GM12878 (cell line): ENCODE measurements around the gene CLDN19. TPM values are rescaled to one million over a fixed set of nuclear protein-coding genes. Genes with fewer than 3 reads are reported as not detected.

Experiments
- ATAC-seq: fragments of 200-7000 bp; cut with Tn5 transposase; 3 replicates; pipeline ENCODE4 v1.9.1; 2020; ENCODE audit warnings: mild to moderate bottlenecking, moderate library complexity
- BruUV-seq: library from RNA; stranded (reverse); fragments of 400-500 nt; replicated peaks from 2 replicates; lab custom pipeline; 2021; lab: Mats Ljungman, UMichigan
- CTCF ChIA-PET: fragments of 300-600 bp; sonication (Branson Sonifier 250); formaldehyde crosslinking; extraction: SDS; loops from one replicate; lab custom pipeline; 2021; ENCODE audit warnings: inconsistent platforms; lab: Yijun Ruan, JAX
- POLR2A ChIA-PET: fragments of 350-600 bp; formaldehyde crosslinking; extraction: SDS; loops from one replicate; lab custom pipeline; 2021; ENCODE audit warnings: inconsistent platforms; lab: Charles Lee
- RAD21 ChIA-PET: fragments of 300-600 bp; sonication (Branson Sonifier 250); formaldehyde crosslinking; loops from one replicate; lab custom pipeline; 2023; ENCODE audit warnings: antibody characterized with exemption; ENCODE audit not compliant: unreplicated experiment; lab: Charles Lee
- SMC1A ChIA-PET: fragments of 300-600 bp; sonication (Branson Sonifier 250); formaldehyde crosslinking; loops from one replicate; lab custom pipeline; 2023; ENCODE audit not compliant: unreplicated experiment, uncharacterized antibody; lab: Charles Lee
- DNase-seq: peaks from one replicate; pipeline ENCODE4 v3.0.0-alpha.2; 2011; ENCODE audit warnings: low read depth, low spot score
- FAIRE-seq: peaks from 3 replicates; lab custom pipeline; 2011; peaks lifted over from hg19 to GRCh38; lab: Jason Lieb, UNC
- H2AFZ ChIP-seq: 2 replicates; pipeline ENCODE4 v1.6.0; 2011; ENCODE audit warnings: low read depth, low read length, control low read depth; ENCODE audit not compliant: control insufficient read depth
- H3K27ac ChIP-seq: 2 replicates; pipeline ENCODE4 v1.5.1; 2011; ENCODE audit warnings: control low read depth; ENCODE audit not compliant: control insufficient read depth, insufficient read depth
- H3K27me3 ChIP-seq, 2 experiments: replicated peaks in 1 of 2; 2 replicates each; pipeline versions ENCODE4 v1.6.0 to v1.6.1; 2011; ENCODE audit warnings: low read length in 1 of 2; ENCODE audit not compliant: control insufficient read depth in 2 of 2, insufficient read depth in 2 of 2
- H3K36me3 ChIP-seq, 2 experiments: 2 replicates each; pipeline ENCODE4 v1.5.1; 2011; ENCODE audit warnings: low read length in 1 of 2; ENCODE audit not compliant: control insufficient read depth in 2 of 2, insufficient read depth in 2 of 2
- H3K4me1 ChIP-seq: 2 replicates; pipeline ENCODE4 v1.6.1; 2011; ENCODE audit warnings: mild to moderate bottlenecking, low read length, moderate library complexity, mixed read lengths; ENCODE audit not compliant: control insufficient read depth, insufficient read depth
- H3K4me2 ChIP-seq: 2 replicates; pipeline ENCODE4 v1.6.0; 2011; ENCODE audit warnings: control low read depth; ENCODE audit not compliant: control insufficient read depth, insufficient read depth
- H3K4me3 ChIP-seq: fragments of 200-600 bp; sonication (generic); 2 replicates; pipeline ENCODE4 v1.5.1; 2016
- H3K79me2 ChIP-seq: 2 replicates; pipeline ENCODE4 v1.6.0; 2011; ENCODE audit warnings: low read length; ENCODE audit not compliant: control insufficient read depth, insufficient read depth
- H3K9ac ChIP-seq: 2 replicates; pipeline ENCODE4 v1.8.0; 2011; ENCODE audit warnings: low read length, control low read depth, mixed read lengths; ENCODE audit not compliant: control insufficient read depth, insufficient read depth
- H3K9me3 ChIP-seq: replicated peaks from 3 replicates; pipeline ENCODE4 v1.5.1; 2011; ENCODE audit warnings: mild to moderate bottlenecking, low read length; ENCODE audit not compliant: control insufficient read depth, insufficient read depth
- H4K20me1 ChIP-seq: 2 replicates; pipeline ENCODE4 v1.6.0; 2011; ENCODE audit not compliant: control insufficient read depth, insufficient read depth
- BHLHE40 ChIP-seq, 2 experiments: fragments of 450-650 bp in 1 of 2; IDR thresholded peaks; 2 replicates each; pipeline ENCODE4 v1.6.1; 2011 to 2017; ENCODE audit warnings: low read depth in 2 of 2, borderline replicate concordance in 1 of 2, improper control_type of control experiment in 1 of 2, low read length in 1 of 2, mild to moderate bottlenecking in 1 of 2
- BMI1 ChIP-seq: fragments of 450-650 bp; IDR thresholded peaks from 2 replicates; pipeline ENCODE4 v1.6.1; 2016; ENCODE audit warnings: mild to moderate bottlenecking, moderate library complexity, borderline replicate concordance
- CBFB ChIP-seq: IDR thresholded peaks from 2 replicates; pipeline ENCODE4 v1.6.1; 2016; ENCODE audit warnings: antibody characterized with exemption, low read depth
- CBX3 ChIP-seq: fragments of 200-600 bp; sonication (generic); IDR thresholded peaks from 2 replicates; pipeline ENCODE4 v1.6.1; 2016; ENCODE audit warnings: low read depth, borderline replicate concordance
- CBX5 ChIP-seq: sonication (generic); IDR thresholded peaks from 2 replicates; pipeline ENCODE4 v1.6.1; 2016; ENCODE audit warnings: low read depth, moderate library complexity, mild to moderate bottlenecking, inconsistent platforms
- GATAD2B ChIP-seq: fragments of 450-650 bp; conservative IDR thresholded peaks from 2 replicates; pipeline ENCODE4 v1.6.1; 2017; ENCODE audit warnings: low read depth, mild to moderate bottlenecking, moderate library complexity
- MEF2B ChIP-seq: fragments of 450-650 bp; IDR thresholded peaks from 2 replicates; pipeline ENCODE4 v1.6.1; 2018; ENCODE audit warnings: mild to moderate bottlenecking, moderate library complexity; ENCODE audit not compliant: partially characterized antibody, poor library complexity, severe bottlenecking
- MTA2 ChIP-seq: fragments of 450-650 bp; IDR thresholded peaks from 2 replicates; pipeline ENCODE4 v1.6.1; 2016; ENCODE audit warnings: low read depth, mild to moderate bottlenecking, moderate library complexity
- RAD51 ChIP-seq: fragments of 450-650 bp; IDR thresholded peaks from 2 replicates; pipeline ENCODE4 v1.6.1; 2016; ENCODE audit warnings: moderate library complexity, mild to moderate bottlenecking, inconsistent platforms
- TCF7 ChIP-seq: IDR thresholded peaks from 2 replicates; pipeline ENCODE4 v1.6.1; 2014; ENCODE audit warnings: antibody characterized with exemption, borderline replicate concordance
- ZZZ3 ChIP-seq: IDR thresholded peaks from 2 replicates; pipeline ENCODE4 v1.6.1; 2011; ENCODE audit warnings: low read depth; ENCODE audit not compliant: control insufficient read depth, insufficient read length
- WGBS: methylation state at CpG from one replicate; pipeline ENCODE4 v1.1.6; 2016; ENCODE audit warnings: low lambda C conversion rate; ENCODE audit not compliant: insufficient replicate concordance, insufficient coverage; ENCODE audit errors: missing lambda C conversion rate; 5-methylcytosine and 5-hydroxymethylcytosine counted together
- in situ Hi-C: fragments of 300-500 bp; cut with MboI; formaldehyde crosslinking; loops from 9 replicates; pipeline ENCODE4 v1.14.3; 2018; ENCODE audit warnings: mixed read lengths
- intact Hi-C: fragments of 100-400 bp; cut with micrococcal nuclease; formaldehyde crosslinking; loops from one replicate; pipeline ENCODE4 v1.14.2; 2022; ENCODE audit not compliant: unreplicated experiment
- polyA plus RNA-seq, 11 experiments: library from polyadenylated mRNA; depleted of rRNA in 4 of 11; unstranded in 6 of 11; stranded (reverse) in 5 of 11; fragments of >200 nt; fragmentation: Nextera tagmentation in 4 of 11; fragmentation: Illumina TruSeq in 1 of 11; extraction: Ambion mirVana in 4 of 11; extraction: Trizol in 1 of 11; gene quantifications; 1 replicate in 1 of 11; 2 replicates in 10 of 11; pipeline versions ENCODE4 v1.2.1 to v1.2.3, GENCODE V29; 2011 to 2016; ENCODE audit warnings: inconsistent platforms in 2 of 11, missing spikeins in 2 of 11, low read depth in 1 of 11
- total RNA-seq, 4 experiments: library from RNA; depleted of rRNA in 3 of 4; stranded (reverse); fragments of >200 nt in 3 of 4; fragmentation: Illumina TruSeq in 1 of 4; extraction: Trizol in 1 of 4; gene quantifications; 2 replicates each; pipeline versions ENCODE4 v1.2.1 to v1.2.3, GENCODE V29; 2013 to 2021
- TF ChIP-seq, protein P1 (sequence below): IDR thresholded peaks from 2 replicates; pipeline ENCODE4 v1.6.1; 2011; ENCODE audit warnings: low read depth, mild to moderate bottlenecking, low read length, moderate library complexity, borderline replicate concordance; ENCODE audit errors: extremely low read depth
- TF ChIP-seq, protein P2 (sequence below): fragments of 450-650 bp; IDR thresholded peaks from 2 replicates; pipeline ENCODE4 v1.6.1; 2017; ENCODE audit warnings: mild to moderate bottlenecking, moderate library complexity
- TF ChIP-seq, protein P3 (sequence below): fragments of 450-650 bp; IDR thresholded peaks from 2 replicates; pipeline ENCODE4 v1.6.1; 2018; ENCODE audit warnings: mild to moderate bottlenecking, low read depth, moderate library complexity; ENCODE audit not compliant: partially characterized antibody
- TF ChIP-seq, protein P4 (sequence below): IDR thresholded peaks from 2 replicates; pipeline ENCODE4 v1.6.1; 2012; ENCODE audit warnings: low read depth, low read length, improper control_type of control experiment

Gene CLDN19
- total and polyA plus RNA-seq, 10 of the 15 experiments (the other 5 are each of a cell fraction or from before 2014, with no cell fraction given), result not detected

DNA sequence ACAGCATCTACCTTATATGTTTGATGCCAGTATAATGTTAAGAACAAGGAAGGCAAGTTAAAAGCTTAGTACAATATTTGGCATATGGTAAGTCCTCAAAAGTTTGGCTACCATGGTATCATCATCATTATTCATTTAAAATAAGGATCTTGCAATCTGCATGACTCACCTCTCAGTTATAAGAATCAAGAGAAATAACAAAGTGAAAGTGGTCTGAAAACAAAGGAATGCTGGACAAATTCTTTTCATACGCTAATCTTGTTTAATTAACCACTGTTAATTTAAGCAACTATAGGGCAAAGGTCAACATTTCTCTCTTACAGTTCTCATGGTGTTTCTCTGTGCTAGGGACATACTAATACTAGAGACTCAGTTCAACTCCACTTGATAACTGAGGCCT, 13.0 kb upstream of the CLDN19 start:
- SMC1A ChIA-PET, result no interaction called here
- peaks cover 13 to 22% of the 10 kb centered on the region in 2 experiments; a peak in 3 of 4 replicates for H3K36me3 ChIP-seq
- no TSS peak for BruUV-seq
- TF ChIP-seq, protein P1, sequence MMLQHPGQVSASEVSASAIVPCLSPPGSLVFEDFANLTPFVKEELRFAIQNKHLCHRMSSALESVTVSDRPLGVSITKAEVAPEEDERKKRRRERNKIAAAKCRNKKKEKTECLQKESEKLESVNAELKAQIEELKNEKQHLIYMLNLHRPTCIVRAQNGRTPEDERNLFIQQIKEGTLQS, result no peak
- TF ChIP-seq TCF7, result no peak
- TF ChIP-seq BHLHE40 (IDR thresholded peaks at IDR 0.05; ENCODE audit: borderline replicate concordance in 1 of 2, low read depth in 2 of 2, low read length in 1 of 2), result no peak
- TF ChIP-seq RAD51, result no peak
- TF ChIP-seq MEF2B, result no peak
- TF ChIP-seq MTA2, result no peak
- TF ChIP-seq, protein P2, sequence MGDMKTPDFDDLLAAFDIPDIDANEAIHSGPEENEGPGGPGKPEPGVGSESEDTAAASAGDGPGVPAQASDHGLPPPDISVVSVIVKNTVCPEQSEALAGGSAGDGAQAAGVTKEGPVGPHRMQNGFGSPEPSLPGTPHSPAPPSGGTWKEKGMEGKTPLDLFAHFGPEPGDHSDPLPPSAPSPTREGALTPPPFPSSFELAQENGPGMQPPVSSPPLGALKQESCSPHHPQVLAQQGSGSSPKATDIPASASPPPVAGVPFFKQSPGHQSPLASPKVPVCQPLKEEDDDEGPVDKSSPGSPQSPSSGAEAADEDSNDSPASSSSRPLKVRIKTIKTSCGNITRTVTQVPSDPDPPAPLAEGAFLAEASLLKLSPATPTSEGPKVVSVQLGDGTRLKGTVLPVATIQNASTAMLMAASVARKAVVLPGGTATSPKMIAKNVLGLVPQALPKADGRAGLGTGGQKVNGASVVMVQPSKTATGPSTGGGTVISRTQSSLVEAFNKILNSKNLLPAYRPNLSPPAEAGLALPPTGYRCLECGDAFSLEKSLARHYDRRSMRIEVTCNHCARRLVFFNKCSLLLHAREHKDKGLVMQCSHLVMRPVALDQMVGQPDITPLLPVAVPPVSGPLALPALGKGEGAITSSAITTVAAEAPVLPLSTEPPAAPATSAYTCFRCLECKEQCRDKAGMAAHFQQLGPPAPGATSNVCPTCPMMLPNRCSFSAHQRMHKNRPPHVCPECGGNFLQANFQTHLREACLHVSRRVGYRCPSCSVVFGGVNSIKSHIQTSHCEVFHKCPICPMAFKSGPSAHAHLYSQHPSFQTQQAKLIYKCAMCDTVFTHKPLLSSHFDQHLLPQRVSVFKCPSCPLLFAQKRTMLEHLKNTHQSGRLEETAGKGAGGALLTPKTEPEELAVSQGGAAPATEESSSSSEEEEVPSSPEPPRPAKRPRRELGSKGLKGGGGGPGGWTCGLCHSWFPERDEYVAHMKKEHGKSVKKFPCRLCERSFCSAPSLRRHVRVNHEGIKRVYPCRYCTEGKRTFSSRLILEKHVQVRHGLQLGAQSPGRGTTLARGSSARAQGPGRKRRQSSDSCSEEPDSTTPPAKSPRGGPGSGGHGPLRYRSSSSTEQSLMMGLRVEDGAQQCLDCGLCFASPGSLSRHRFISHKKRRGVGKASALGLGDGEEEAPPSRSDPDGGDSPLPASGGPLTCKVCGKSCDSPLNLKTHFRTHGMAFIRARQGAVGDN, result no peak
- TF ChIP-seq GATAD2B, result no peak
- no peak for TF ChIP-seq BMI1
- TF ChIP-seq, protein P3, sequence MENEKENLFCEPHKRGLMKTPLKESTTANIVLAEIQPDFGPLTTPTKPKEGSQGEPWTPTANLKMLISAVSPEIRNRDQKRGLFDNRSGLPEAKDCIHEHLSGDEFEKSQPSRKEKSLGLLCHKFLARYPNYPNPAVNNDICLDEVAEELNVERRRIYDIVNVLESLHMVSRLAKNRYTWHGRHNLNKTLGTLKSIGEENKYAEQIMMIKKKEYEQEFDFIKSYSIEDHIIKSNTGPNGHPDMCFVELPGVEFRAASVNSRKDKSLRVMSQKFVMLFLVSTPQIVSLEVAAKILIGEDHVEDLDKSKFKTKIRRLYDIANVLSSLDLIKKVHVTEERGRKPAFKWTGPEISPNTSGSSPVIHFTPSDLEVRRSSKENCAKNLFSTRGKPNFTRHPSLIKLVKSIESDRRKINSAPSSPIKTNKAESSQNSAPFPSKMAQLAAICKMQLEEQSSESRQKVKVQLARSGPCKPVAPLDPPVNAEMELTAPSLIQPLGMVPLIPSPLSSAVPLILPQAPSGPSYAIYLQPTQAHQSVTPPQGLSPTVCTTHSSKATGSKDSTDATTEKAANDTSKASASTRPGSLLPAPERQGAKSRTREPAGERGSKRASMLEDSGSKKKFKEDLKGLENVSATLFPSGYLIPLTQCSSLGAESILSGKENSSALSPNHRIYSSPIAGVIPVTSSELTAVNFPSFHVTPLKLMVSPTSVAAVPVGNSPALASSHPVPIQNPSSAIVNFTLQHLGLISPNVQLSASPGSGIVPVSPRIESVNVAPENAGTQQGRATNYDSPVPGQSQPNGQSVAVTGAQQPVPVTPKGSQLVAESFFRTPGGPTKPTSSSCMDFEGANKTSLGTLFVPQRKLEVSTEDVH, result no peak
- no peak for TF ChIP-seq ZZZ3
- no peak for TF ChIP-seq CBFB
- no peak for TF ChIP-seq CBX5
- no peak for TF ChIP-seq CBX3
- TF ChIP-seq, protein P4, sequence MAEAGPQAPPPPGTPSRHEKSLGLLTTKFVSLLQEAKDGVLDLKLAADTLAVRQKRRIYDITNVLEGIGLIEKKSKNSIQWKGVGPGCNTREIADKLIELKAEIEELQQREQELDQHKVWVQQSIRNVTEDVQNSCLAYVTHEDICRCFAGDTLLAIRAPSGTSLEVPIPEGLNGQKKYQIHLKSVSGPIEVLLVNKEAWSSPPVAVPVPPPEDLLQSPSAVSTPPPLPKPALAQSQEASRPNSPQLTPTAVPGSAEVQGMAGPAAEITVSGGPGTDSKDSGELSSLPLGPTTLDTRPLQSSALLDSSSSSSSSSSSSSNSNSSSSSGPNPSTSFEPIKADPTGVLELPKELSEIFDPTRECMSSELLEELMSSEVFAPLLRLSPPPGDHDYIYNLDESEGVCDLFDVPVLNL, result no peak

More for the DNA sequence above, 13.0 kb upstream of the CLDN19 start:
- H3K9me3 ChIP-seq, result no peaks in the 10 kb centered on the region
- in situ Hi-C loops, result no loop called here
- H2AFZ ChIP-seq, result no peak overlapping the region
- FAIRE-seq (no peak), ATAC-seq (no peak), DNase-seq (no peak)
- CTCF ChIA-PET, result interaction anchor here (0.5 to 1.6 kb wide), 6 partner anchors 9 to 580 kb away, joined by 3 to 5 read pairs (median 3); partner anchors contain the start of genes C1orf50 and P3H1
- RAD21 ChIA-PET, result interaction anchor here (0.8 to 1.3 kb wide), 2 partner anchors 175 to 320 kb away, joined by 3 to 4 read pairs; no protein-coding TSS in a partner anchor
- POLR2A ChIA-PET, result interaction anchor here (1.4 kb wide), 1 partner anchor 13 kb away, joined by 4 read pairs; no protein-coding TSS in a partner anchor
- H3K9ac ChIP-seq, result no peak overlapping the region
- WGBS, result 96% methylated on average over 1 of the region's 1 CpG
- H3K79me2 ChIP-seq, result no peaks in the 10 kb centered on the region
- H3K27me3 ChIP-seq, result no peaks in the 10 kb centered on the region
- H3K4me1 ChIP-seq, result no peaks in the 10 kb centered on the region
- no peak overlapping the region for H3K27ac ChIP-seq
- intact Hi-C loops, result no loop called here
- H3K4me3 ChIP-seq, result no peak overlapping the region
- no peak overlapping the region for H3K4me2 ChIP-seq
- no peaks in the 10 kb centered on the region for H4K20me1 ChIP-seq
